ENCODE data around the gene KLHL12.

- TF ChIP-seq FOXM1 (IDR thresholded peaks at IDR 0.05; ENCODE audit: borderline replicate concordance), result no peak
- no peak for TF ChIP-seq BHLHE40 (IDR thresholded peaks at IDR 0.05; ENCODE audit: borderline replicate concordance)
- no peak for TF ChIP-seq LEF1 (IDR thresholded peaks at IDR 0.05; ENCODE audit: borderline replicate concordance)
- TF ChIP-seq SP1 (IDR thresholded peaks at IDR 0.05), result no peak
- TF ChIP-seq ELF4 (IDR thresholded peaks at IDR 0.05), result no peak
- no peak for TF ChIP-seq ZNF384 (IDR thresholded peaks at IDR 0.05)
- no peak for TF ChIP-seq FOXK2 (IDR thresholded peaks at IDR 0.05)
- TF ChIP-seq L3MBTL2 (conservative IDR thresholded peaks at IDR 0.05), result no peak
- no peak for TF ChIP-seq HDGF (IDR thresholded peaks at IDR 0.05; ENCODE audit: borderline replicate concordance)
- TF ChIP-seq SUZ12 (IDR thresholded peaks at IDR 0.05), result no peak
- TF ChIP-seq FOXA1 (IDR thresholded peaks at IDR 0.05), result no peak
- no peak for TF ChIP-seq PKNOX1 (IDR thresholded peaks at IDR 0.05)
Observed at GRCh38 chr1:202941372-202941771, 14.3 kb upstream of the KLHL12 start.
